Measurements from ENCODE around the gene RNF182. TPM values are rescaled to one million over a fixed set of nuclear protein-coding genes. Genes with fewer than 3 reads are reported as not detected.

Gene RNF182
- total RNA-seq, 1 donor from 2014 or later, result 8.3 TPM

GRCh38 chr6:14012313-14013030, 87.7 kb downstream of the RNF182 start:
- no peaks in the 10 kb centered on the region for H3K36me3 Mint-ChIP-seq (ENCODE audit: low read depth, unreplicated experiment)
- H3K36me3 ChIP-seq (ENCODE audit: insufficient read depth, low read length), result no peaks in the 10 kb centered on the region

GRCh38 chr6:14015964-14016363, 91.2 kb downstream of the RNF182 start:
- peaks cover 11% of the 10 kb centered on the region for H3K27me3 Mint-ChIP-seq (ENCODE audit: low read depth, unreplicated experiment)
- H3K4me2 ChIP-seq (ENCODE audit: low read length), result no peak overlapping the region
- H3K9me3 Mint-ChIP-seq (ENCODE audit: unreplicated experiment), result peaks cover 5% of the 10 kb centered on the region

More at GRCh38 chr6:14012313-14013030, 87.7 kb downstream of the RNF182 start:
- Histone ChIP-seq H3K79me2 (ENCODE audit: insufficient read depth, low read length) (no peaks in the 10 kb centered on the region), H3K27me3 (ENCODE audit: insufficient read depth, low read length) (peaks cover 9% of the 10 kb centered on the region), H2AFZ (ENCODE audit: low read depth, low read length) (no peak overlapping the region), H3K4me1 (ENCODE audit: insufficient read depth, low read length) (no peaks in the 10 kb centered on the region), H3K4me3 (ENCODE audit: insufficient read depth, low read depth, low read length) (no peak overlapping the region), H3K4me2 (ENCODE audit: low read length) (no peak overlapping the region), H3K9me3 (ENCODE audit: insufficient read depth, low read depth, low read length) (peaks cover 6% of the 10 kb centered on the region), H3K27ac (ENCODE audit: low read depth, low read length) (no peak overlapping the region), H4K20me1 (ENCODE audit: insufficient read depth, low read length) (no peaks in the 10 kb centered on the region), H3K9ac (ENCODE audit: low read length) (no peak overlapping the region)
- Mint-ChIP-seq H3K27me3 (ENCODE audit: low read depth, unreplicated experiment) (peaks cover 11% of the 10 kb centered on the region), H3K9me3 (ENCODE audit: unreplicated experiment) (no peaks in the 10 kb centered on the region), H3K4me1 (ENCODE audit: low read depth, unreplicated experiment) (peaks cover 5% of the 10 kb centered on the region), H3K4me3 (ENCODE audit: unreplicated experiment) (no peak overlapping the region), H3K27ac (ENCODE audit: unreplicated experiment) (no peak overlapping the region)
- DNase-seq (ENCODE audit: low read depth) (no peak), FAIRE-seq (no peak)
- TF ChIP-seq EZH2 (IDR thresholded peaks at IDR 0.05; ENCODE audit: insufficient read depth, low read length), result no peak
- TF ChIP-seq, protein P1, sequence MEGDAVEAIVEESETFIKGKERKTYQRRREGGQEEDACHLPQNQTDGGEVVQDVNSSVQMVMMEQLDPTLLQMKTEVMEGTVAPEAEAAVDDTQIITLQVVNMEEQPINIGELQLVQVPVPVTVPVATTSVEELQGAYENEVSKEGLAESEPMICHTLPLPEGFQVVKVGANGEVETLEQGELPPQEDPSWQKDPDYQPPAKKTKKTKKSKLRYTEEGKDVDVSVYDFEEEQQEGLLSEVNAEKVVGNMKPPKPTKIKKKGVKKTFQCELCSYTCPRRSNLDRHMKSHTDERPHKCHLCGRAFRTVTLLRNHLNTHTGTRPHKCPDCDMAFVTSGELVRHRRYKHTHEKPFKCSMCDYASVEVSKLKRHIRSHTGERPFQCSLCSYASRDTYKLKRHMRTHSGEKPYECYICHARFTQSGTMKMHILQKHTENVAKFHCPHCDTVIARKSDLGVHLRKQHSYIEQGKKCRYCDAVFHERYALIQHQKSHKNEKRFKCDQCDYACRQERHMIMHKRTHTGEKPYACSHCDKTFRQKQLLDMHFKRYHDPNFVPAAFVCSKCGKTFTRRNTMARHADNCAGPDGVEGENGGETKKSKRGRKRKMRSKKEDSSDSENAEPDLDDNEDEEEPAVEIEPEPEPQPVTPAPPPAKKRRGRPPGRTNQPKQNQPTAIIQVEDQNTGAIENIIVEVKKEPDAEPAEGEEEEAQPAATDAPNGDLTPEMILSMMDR (IDR thresholded peaks at IDR 0.05; ENCODE audit: insufficient read depth, low read depth, low read length), result no peak

More at GRCh38 chr6:14015964-14016363, 91.2 kb downstream of the RNF182 start:
- H4K20me1 ChIP-seq (ENCODE audit: insufficient read depth, low read length), result no peaks in the 10 kb centered on the region
- Mint-ChIP-seq H3K4me1 (ENCODE audit: low read depth, unreplicated experiment) (peaks cover 5% of the 10 kb centered on the region), H3K36me3 (ENCODE audit: low read depth, unreplicated experiment) (no peaks in the 10 kb centered on the region), H3K27ac (ENCODE audit: unreplicated experiment) (no peak overlapping the region), H3K4me3 (ENCODE audit: unreplicated experiment) (no peak overlapping the region)
- no peak for TF ChIP-seq EZH2 (IDR thresholded peaks at IDR 0.05; ENCODE audit: insufficient read depth, low read length)
- TF ChIP-seq, protein P1 (IDR thresholded peaks at IDR 0.05; ENCODE audit: insufficient read depth, low read depth, low read length), result no peak
- H3K27me3 ChIP-seq (ENCODE audit: insufficient read depth, low read length), result no peaks in the 10 kb centered on the region
- H3K4me1 ChIP-seq (ENCODE audit: insufficient read depth, low read length), result no peaks in the 10 kb centered on the region
- no peak overlapping the region for H3K4me3 ChIP-seq (ENCODE audit: insufficient read depth, low read depth, low read length)
- no peak for DNase-seq (ENCODE audit: low read depth)
- no peaks in the 10 kb centered on the region for H3K79me2 ChIP-seq (ENCODE audit: insufficient read depth, low read length)
- H3K9ac ChIP-seq (ENCODE audit: low read length), result no peak overlapping the region
- no peak overlapping the region for H3K27ac ChIP-seq (ENCODE audit: low read depth, low read length)
- no peak overlapping the region for H2AFZ ChIP-seq (ENCODE audit: low read depth, low read length)
- H3K9me3 ChIP-seq (ENCODE audit: insufficient read depth, low read depth, low read length), result peaks cover 6% of the 10 kb centered on the region
- H3K36me3 ChIP-seq (ENCODE audit: insufficient read depth, low read length), result no peaks in the 10 kb centered on the region
- FAIRE-seq, result no peak
